Sigmoid colon (tissue), 7 donors: Measurements from ENCODE around the gene DIP2C. TPM values are rescaled to one million over a fixed set of nuclear protein-coding genes. Genes with fewer than 3 reads are reported as not detected.
A peak's percentile ranks its signal among the peaks of the same experiment; 100 is the strongest.

ENCODE experiments used
- DNase-seq: peaks from one replicate; pipeline ENCODE4 v3.0.0-alpha.2; 2019
- H3K27ac ChIP-seq, 4 donors: fragments of 200-600 bp; sonication (generic); one replicate each; pipeline ENCODE4 v1.5.1; 2016 to 2019; ENCODE audit warnings: mild to moderate bottlenecking in 1 of 4
- H3K27me3 ChIP-seq, 3 donors: fragments of 200-600 bp; sonication (generic); one replicate each; pipeline ENCODE4 v1.5.1; 2019; ENCODE audit warnings: mild to moderate bottlenecking in 1 of 3
- H3K36me3 ChIP-seq, 4 donors: fragments of 200-600 bp; sonication (generic); one replicate each; pipeline ENCODE4 v1.5.1; 2016 to 2019
- H3K4me1 ChIP-seq, 4 donors: fragments of 200-600 bp; sonication (generic); one replicate each; pipeline ENCODE4 v1.5.1; 2017 to 2019
- H3K4me3 ChIP-seq, 4 donors: fragments of 200-600 bp; sonication (generic); one replicate each; pipeline ENCODE4 v1.5.1; 2017 to 2019; ENCODE audit warnings: mild to moderate bottlenecking in 2 of 4, moderate library complexity in 1 of 4
- H3K9me3 ChIP-seq, 4 donors: fragments of 200-600 bp in 3 of 4; sonication (generic) in 3 of 4; one replicate each; pipeline versions ENCODE4 v1.5.1 to v1.6.1; 2013 to 2019
- EP300 ChIP-seq, 4 donors: sonication (generic); formaldehyde crosslinking; IDR thresholded peaks; one replicate each; pipeline ENCODE4 v1.6.1; 2017; ENCODE audit warnings: antibody characterized with exemption in 4 of 4
- POLR2A ChIP-seq, 2 donors: fragments of 450-650 bp; IDR thresholded peaks; one replicate each; pipeline ENCODE4 v1.6.1; 2016; ENCODE audit warnings: antibody characterized with exemption in 2 of 2, mild to moderate bottlenecking in 2 of 2, moderate library complexity in 2 of 2
- POLR2AphosphoS5 ChIP-seq, 4 donors: sonication (generic); formaldehyde crosslinking; IDR thresholded peaks; one replicate each; pipeline ENCODE4 v1.6.1; 2017; ENCODE audit warnings: antibody characterized with exemption in 4 of 4
- WGBS, 2 donors: extraction: QIAGEN DNeasy Blood & Tissue Kit; methylation state at CpG; one replicate each; pipeline ENCODE4 v1.1.7; 2013; 5-methylcytosine and 5-hydroxymethylcytosine counted together
- intact Hi-C: fragments of 100-400 bp; cut with DNase I; formaldehyde crosslinking; loops from one replicate; pipeline ENCODE4 v1.15.1; 2023
- polyA plus RNA-seq, 3 donors: library from polyadenylated mRNA; stranded (reverse); fragments of 200-250 nt; gene quantifications; one replicate each; pipeline ENCODE4 v1.2.3, GENCODE V29; 2013
- total RNA-seq, 4 donors: library from RNA; depleted of rRNA; stranded (reverse); fragments of >200 nt; gene quantifications; one replicate each; pipeline ENCODE4 v1.1.0, GENCODE V29; 2016
- TF ChIP-seq, protein P1 (sequence below), 4 experiments: fragments of 450-650 bp in 3 of 4; fragments of 200-600 bp in 1 of 4; IDR thresholded peaks; one replicate each; pipeline ENCODE4 v1.5.1; 2016 to 2019; ENCODE audit warnings: antibody characterized with exemption in 4 of 4, mild to moderate bottlenecking in 3 of 4, moderate library complexity in 2 of 4
- donor health status: healthy with polysubstance abuse.
- donor health status: Bipolar disorder and iron deficiency.
- donor health status: healthy.

The DIP2C gene
- total and polyA plus RNA-seq, 7 donors, result 1.8 to 67.9 (median 42.1) TPM

DNA sequence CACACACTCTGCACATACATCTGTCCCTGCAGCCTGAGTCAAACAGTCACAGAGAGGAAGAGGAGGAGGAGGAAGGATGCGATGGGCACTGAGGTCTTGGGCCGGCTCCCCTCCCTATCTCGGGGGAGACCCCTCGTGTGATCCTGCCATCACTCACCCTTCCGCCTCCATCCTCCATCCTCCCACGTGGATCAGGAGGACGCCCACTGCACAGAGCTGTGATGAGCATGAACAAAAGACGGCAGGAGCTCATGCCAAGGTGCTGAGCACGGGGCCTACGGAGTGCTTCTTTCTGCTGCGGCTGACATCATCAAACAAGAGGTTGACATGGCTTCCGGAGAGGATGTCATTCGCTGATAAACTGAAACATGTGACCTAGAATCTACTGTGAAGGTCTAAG, 68.0 kb downstream of the DIP2C start:
- Histone ChIP-seq H3K9me3 (no peaks in the 10 kb centered on the region), H3K4me1 (peaks cover 0 to 97% (median 93%) of the 10 kb centered on the region in 4 donors), H3K27ac (peak overlapping the region; percentile 16 to 93 (median 88)), H3K36me3 (no peaks in the 10 kb centered on the region), H3K4me3 (no peak overlapping the region), H3K27me3 (no peaks in the 10 kb centered on the region)
- no peak for DNase-seq
- WGBS, 2 donors, result 85 to 88% methylated on average over 13 of the region's 13 CpGs
- intact Hi-C loops, result loop anchor here (5.0 kb wide), 1 partner anchor 109 kb away; no protein-coding TSS in a partner anchor
- TF ChIP-seq, protein P1, sequence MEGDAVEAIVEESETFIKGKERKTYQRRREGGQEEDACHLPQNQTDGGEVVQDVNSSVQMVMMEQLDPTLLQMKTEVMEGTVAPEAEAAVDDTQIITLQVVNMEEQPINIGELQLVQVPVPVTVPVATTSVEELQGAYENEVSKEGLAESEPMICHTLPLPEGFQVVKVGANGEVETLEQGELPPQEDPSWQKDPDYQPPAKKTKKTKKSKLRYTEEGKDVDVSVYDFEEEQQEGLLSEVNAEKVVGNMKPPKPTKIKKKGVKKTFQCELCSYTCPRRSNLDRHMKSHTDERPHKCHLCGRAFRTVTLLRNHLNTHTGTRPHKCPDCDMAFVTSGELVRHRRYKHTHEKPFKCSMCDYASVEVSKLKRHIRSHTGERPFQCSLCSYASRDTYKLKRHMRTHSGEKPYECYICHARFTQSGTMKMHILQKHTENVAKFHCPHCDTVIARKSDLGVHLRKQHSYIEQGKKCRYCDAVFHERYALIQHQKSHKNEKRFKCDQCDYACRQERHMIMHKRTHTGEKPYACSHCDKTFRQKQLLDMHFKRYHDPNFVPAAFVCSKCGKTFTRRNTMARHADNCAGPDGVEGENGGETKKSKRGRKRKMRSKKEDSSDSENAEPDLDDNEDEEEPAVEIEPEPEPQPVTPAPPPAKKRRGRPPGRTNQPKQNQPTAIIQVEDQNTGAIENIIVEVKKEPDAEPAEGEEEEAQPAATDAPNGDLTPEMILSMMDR (IDR thresholded peaks at IDR 0.05), result no peak
- TF ChIP-seq POLR2A (IDR thresholded peaks at IDR 0.05) (no peak), POLR2AphosphoS5 (IDR thresholded peaks at IDR 0.05) (no peak), EP300 (IDR thresholded peaks at IDR 0.05) (no peak)

DNA sequence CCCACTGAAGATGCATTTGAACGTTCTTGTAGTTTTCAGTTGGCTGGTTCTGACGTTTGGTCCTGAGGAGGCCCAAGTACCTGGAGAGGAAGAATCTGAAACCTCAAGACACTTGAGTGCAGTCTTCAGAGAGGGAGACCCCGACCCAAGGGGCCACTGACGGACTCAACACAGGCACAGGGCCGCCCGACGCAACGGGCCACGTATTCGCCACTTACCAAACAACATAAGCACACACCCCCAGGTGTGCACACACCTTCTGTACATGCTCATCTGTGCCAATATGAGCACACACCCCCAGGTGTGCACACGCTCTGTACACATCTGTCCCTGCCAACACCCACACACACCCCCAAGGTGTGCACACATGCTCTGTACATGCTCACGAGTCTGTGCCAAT, 68.5 kb downstream of the DIP2C start:
- Histone ChIP-seq H3K27me3 (no peaks in the 10 kb centered on the region), H3K27ac (peak overlapping the region in 3 of 4 donors; percentile 88 to 93 (median 89)), H3K9me3 (no peaks in the 10 kb centered on the region), H3K36me3 (no peaks in the 10 kb centered on the region), H3K4me1 (peaks cover 0 to 97% (median 93%) of the 10 kb centered on the region in 4 donors), H3K4me3 (no peak overlapping the region)
- intact Hi-C loops, result loop anchor here (5.0 kb wide), 1 partner anchor 109 kb away; no protein-coding TSS in a partner anchor
- 85 to 87% methylated on average over 12 of the region's 12 CpGs for WGBS, 2 donors
- TF ChIP-seq, protein P1 (IDR thresholded peaks at IDR 0.05), result no peak
- TF ChIP-seq POLR2AphosphoS5 (IDR thresholded peaks at IDR 0.05) (no peak), EP300 (IDR thresholded peaks at IDR 0.05) (no peak), POLR2A (IDR thresholded peaks at IDR 0.05) (no peak)
- DNase-seq, result no peak

- DNase-seq, result no peak
- Histone ChIP-seq H3K36me3 (no peaks in the 10 kb centered on the region), H3K4me3 (no peak overlapping the region), H3K27me3 (no peaks in the 10 kb centered on the region), H3K9me3 (no peaks in the 10 kb centered on the region), H3K4me1 (peaks cover 0 to 97% (median 93%) of the 10 kb centered on the region in 4 donors), H3K27ac (peak overlapping the region in 3 of 4 donors; percentile 88 to 93 (median 89))
- TF ChIP-seq EP300 (IDR thresholded peaks at IDR 0.05), result no peak
- TF ChIP-seq POLR2AphosphoS5 (IDR thresholded peaks at IDR 0.05), result no peak
- no peak for TF ChIP-seq POLR2A (IDR thresholded peaks at IDR 0.05)
- TF ChIP-seq, protein P1 (IDR thresholded peaks at IDR 0.05), result no peak
- 52 to 90% methylated on average over 7 of the region's 7 CpGs for WGBS, 2 donors
- intact Hi-C loops, result loop anchor here (5.0 kb wide), 1 partner anchor 108 kb away; no protein-coding TSS in a partner anchor
Measured at GRCh38 chr10:620417-620816, 69.1 kb downstream of the DIP2C start.

DNA sequence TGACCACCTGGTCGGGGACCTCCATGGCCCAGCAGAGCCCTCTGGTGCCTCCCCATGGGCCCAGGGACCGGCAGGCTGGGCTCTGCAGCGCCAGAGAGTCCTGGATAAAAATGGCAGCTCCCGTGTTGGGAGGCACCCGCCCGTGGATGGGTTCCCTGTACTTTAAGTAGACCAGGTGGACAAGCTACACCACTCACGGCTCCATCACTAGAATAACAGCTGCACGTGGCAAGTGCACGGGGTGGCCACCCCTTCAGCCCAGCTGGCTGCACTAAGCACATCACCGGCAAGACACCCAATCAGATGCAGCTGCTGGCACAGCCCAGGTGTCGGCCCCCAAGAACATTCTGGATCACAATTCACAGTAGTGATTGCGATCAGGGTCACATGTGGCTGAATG, 69.8 kb downstream of the DIP2C start:
- H3K4me3 ChIP-seq, result no peak overlapping the region
- whole genome bisulfite sequencing, 2 donors, result 88 to 95% methylated on average over 12 of the region's 12 CpGs
- no peak for DNase-seq
- no peaks in the 10 kb centered on the region for H3K36me3 ChIP-seq
- no peaks in the 10 kb centered on the region for H3K9me3 ChIP-seq
- H3K27me3 ChIP-seq, result no peaks in the 10 kb centered on the region
- intact Hi-C loops, result loop anchor here (5.0 kb wide), 1 partner anchor 107 kb away; no protein-coding TSS in a partner anchor
- TF ChIP-seq EP300 (IDR thresholded peaks at IDR 0.05) (no peak), POLR2AphosphoS5 (IDR thresholded peaks at IDR 0.05) (no peak), POLR2A (IDR thresholded peaks at IDR 0.05) (no peak)
- TF ChIP-seq, protein P1 (IDR thresholded peaks at IDR 0.05), result no peak
- peak overlapping the region in 2 of 4 donors; percentile 88 to 93 for H3K27ac ChIP-seq
- peaks cover 0 to 97% (median 93%) of the 10 kb centered on the region in 4 donors for H3K4me1 ChIP-seq
